Activated CD8-positive, alpha-beta memory T cell treated with anti-CD3 and anti-CD28 coated beads, Interleukin-2, amount 50 U/mL, for 4 hours (primary cell): ENCODE measurements around the gene OGFOD3.
A peak's percentile ranks its signal among the peaks of the same experiment; 100 is the strongest.
"Not testable (repeated sequence)": the region's sequence is repeated elsewhere in the genome, so short reads cannot be mapped to it uniquely, and the experiment has no call there.

Source experiments
- DNase-seq: peaks from one replicate; pipeline ENCODE4 v3.0.0-alpha.2; 2020

OGFOD3 gene, protein sequence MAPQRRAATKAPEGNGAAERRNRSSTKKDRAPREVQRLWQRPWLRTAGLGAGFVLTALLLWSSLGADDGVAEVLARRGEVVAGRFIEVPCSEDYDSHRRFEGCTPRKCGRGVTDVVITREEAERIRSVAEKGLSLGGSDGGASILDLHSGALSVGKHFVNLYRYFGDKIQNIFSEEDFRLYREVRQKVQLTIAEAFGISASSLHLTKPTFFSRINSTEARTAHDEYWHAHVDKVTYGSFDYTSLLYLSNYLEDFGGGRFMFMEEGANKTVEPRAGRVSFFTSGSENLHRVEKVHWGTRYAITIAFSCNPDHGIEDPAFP

DNA sequence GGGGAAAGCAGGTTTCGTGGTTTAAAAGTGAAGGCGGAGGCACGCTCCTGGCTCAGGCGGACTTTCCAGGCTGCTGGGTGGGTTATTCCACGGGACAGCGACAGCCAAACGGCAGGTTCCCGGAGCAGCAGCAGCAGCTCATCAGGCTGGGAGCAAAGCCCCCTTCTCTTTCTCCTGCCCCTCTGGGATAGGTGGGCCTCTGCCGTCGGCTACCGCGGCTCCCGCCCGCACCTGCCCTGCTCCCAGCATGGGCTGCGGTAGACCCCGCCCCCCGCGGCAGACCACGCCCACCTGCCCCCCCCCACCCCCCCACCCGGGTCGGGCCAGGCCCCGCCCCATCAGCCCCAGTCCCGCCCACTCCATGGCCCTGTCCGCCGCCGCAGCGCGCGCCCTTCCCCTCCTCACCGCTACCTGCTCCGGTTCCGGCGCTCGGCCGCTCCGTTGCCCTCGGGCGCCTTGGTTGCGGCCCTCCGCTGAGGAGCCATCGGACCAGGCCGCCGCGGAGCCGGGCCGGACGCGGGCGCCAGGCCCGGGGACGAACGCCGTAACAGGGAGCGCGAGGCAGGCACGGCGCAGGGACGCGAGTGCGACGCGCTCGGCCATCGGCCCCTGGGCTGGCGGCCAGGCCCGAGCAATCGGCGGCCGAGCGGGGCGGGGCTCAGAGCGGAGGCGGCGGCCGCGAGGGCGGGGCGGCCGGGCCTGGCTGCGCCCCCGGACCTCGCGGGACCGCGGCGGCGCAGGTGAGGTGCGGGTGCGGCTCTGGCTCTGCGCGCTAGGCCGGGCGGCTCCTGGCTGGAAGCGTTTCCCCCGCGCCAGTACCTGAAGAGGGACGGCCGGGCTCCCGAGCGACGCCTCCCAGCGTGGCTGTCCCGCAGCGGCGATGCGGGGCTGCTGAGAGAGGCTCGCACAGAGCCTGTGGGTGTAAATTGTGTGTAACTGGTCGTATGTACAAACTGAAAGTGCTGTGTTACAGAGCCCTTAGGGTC is at the start of gene OGFOD3, which contains the start of gene HEXD:
Gene OGFOD3 (minus strand): TSS at position 586 of the 986 bp plus-strand sequence. CDS start 101 bp downstream, at position 485.
Gene HEXD (plus strand): TSS at position 347 of the 986 bp plus-strand sequence. CDS start 1,453 bp downstream, outside the sequence.
- DNase-seq: peak; percentile 84

DNA sequence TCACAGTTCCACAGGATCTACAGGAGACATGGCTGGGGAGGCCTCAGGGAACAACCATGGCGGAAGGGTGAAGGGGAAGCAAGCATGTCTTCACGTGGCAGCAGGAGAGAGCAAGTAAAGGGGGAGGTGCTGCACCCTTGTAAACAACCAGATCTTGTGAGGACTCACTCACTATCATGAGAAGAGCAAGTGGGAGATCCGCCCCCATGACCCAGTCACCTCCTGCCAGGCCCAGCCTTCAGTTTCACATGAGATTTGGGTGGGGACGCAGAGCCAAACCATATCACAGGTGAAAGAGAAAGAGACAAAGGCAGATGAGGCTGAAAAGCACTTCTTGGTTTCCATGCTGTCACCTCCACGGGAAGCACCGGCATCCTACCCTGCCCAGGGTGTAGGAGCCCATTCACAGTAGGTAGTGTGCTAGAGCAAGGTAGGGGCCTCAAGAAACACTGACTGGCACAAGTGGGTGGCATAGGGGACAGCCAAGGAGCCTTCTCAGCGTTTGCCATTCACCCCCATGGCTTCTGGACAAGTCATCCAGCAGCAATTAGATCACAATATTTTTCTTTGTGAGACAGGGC is 46.7 kb upstream of the OGFOD3 start:
- DNase-seq: no peak

DNA sequence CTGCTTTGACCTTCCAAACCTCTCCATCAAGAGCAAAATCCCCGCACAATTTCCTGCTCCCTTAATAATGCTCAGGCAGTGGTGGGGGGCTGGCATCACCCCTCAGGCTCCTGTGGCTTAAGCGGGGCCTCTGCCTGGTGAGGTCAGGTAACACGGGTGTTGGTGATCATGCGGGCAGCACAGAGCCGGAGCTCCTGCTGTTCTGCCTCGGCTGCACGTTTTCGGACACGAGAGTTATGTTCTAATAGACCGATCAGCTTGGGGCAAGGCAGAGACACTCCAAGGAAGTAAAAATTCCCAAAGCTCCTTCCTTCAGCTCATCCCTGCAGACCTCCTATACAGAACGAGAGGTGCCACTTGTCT is 46.2 kb upstream of the OGFOD3 start:
- DNase-seq: no peak

DNA sequence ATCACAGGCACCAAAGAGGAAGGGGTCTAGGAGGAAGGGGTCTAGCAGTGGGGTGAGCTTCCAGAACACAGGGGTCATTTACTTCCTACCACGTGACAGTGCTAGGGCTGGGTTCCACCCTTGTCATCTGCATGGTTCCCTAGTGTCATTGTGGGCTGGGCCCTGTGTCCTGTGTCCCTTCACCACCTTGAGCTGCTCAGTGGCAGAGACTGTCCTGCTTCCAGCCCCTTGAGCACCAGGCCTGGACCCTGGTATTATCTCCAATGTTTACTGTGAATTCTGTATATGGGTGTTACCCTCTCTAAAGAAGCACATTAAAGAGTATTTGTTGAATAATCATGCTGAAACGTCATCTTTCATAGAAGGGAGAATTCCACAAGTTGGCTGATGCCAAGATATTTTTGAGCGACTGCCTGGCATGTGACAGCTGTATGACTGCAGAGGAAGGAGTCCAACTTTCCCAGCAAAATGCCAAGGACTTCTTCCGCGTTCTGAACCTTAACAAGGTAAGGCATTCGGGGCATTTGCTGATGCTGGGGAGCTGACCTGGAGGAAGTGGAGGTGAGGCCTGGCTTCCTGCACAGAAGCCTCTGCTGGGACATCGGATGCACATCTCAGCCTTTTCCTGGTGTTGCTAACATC is 45.7 kb upstream of the OGFOD3 start:
- DNase-seq: no peak

DNA sequence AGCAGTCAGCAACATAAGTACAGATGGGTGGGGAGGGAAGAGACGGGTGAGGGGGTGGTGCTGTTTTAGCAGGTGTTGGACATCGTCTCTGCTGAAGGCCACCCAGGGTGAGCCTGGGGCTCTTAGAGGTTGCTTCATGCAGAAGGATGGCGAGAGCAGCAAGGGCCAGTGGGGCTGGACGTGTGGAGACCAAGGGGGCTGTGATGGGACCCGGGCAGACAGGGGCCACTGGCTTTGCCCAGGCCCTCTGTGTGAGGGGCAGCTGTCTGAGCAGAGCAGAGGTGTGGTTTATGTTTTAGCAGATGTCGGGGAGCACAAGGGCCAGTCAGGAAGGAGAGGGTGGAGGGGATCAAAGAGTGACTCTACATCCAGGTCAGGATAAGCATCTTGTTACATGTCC is 45.0 kb upstream of the OGFOD3 start:
- no peak for DNase-seq

DNA sequence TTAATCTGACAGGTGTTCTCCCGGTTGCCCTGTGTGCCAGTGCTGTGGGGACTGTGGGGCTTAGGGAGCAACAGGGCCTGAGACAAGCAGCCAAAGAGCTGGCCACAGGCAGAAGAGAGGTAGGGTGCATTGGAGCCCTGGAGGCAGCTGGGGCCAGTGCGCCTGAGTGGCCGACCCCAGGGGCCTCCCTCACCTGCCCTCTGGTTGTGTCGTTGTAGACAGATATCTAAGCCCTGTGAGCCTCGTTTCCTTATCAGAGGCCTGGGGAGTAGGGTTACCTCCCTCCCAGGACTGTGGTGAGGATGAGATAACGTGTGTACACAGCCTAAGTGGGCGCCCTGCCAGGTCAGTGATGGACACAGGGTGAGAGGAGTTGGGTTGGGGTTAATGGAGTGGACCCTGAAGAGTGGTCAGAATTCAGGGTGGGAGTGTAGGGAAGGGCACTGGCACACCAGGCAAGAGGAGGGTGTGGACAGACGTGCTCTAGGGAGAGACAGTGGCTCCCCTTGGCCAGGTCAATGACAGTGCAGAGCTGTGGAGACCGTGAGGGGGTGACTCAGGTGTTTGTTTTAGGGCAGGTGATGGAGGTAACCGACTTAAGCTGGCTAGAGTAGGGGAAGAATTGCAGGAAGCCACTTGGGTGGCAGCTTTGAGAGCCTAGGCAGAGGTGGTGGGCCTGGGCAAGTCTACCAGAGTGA is 43.6 kb upstream of the OGFOD3 start:
- DNase-seq: no peak

DNA sequence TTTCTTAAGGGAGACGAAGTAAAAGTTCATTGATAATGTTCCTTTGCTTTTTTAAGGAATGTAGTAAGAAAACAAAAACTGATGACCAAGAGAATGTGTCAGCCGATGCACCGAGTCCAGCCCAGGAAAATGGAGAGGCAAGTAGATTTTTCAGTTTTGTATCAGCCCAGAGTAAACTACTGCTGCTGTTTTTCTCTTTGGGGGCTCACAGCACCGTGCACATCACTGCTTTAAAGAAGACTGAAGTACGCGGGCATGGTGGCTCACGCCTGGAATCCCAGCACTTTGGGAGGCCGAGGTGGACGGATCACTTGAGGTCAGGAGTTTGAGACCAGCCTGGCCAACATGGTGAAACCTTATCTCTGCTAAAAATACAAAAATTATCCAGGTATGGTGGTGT is 41.5 kb upstream of the OGFOD3 start:
- DNase-seq: not testable (repeated sequence)

DNA sequence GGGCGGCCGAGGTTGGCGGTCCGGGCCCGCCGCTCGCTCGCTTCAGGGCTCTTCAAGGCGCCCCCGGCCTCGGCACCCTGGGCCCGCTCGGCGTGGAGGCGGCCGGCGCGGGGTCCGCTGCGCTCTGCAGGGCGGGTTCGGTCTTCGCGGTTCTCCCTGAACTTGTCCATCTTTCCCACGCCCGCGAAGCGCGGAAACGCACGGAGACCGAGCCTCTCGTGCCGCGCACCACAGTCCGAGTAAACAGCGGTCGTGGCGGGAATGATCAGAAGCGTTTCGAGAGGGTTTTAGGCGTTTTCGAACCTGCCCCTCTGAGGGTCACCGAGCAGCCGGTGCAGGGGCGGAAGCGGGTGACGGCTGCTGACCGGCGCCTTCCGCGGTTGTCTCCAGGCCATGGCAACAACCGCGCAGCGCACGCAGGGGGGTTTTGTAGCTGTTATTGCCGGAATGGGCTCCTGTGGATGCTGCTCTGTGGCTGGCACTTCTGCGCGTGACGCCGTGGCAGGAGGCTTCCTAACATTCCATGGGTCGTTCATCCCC is 40.6 kb upstream of the OGFOD3 start:
- no peak for DNase-seq

DNA sequence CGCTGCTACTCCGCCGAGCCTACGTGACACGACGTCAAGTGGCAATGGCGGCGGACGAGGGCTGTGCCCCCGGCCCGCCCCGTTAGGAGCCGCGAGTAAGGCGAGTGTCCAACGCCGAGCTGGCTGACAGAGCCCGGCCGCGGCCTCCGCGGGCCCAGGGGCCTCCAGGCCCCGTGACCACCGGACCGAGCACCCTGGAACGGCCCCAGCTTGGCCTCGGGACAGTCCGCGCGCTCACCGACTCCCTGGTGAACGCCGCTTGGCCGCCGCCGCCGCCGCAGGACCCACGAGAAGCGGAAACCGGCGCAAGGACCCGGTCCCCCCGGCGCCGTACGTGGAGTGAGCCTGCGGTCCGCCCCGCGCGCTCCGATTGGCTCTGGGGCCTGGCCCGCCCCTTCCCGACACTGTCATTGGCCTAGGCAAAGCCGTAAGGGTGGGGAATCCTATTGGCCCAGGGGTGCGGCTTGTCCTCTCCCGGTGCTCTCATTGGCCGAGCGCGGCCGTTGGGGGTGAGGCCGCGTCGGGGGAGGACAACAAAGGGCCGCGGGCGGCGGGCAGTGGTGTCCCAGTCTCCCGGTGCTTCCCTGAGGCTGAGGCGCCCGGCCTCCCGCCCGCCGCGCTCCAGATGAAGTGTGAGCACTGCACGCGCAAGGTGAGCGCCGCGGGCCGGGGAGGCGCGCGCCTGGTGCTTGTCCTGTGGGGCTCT is 39.9 kb upstream of the OGFOD3 start, which contains the start of gene NARF:
Gene NARF (plus strand): TSS at position 563 of the 706 bp plus-strand sequence. CDS start 63 bp downstream, at position 626.
- DNase-seq: peak; percentile 95

DNA sequence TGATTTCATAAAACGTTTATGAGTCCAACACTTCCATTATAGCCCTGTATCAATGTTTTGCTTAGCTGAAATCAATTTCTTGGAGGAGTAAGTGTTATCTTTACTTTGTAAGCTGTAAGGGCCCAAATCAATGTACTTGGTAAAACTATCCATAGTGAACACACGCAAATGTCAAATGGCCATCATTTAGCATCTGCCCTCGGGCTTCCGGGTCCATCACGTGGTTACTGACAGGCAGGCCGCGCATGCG is 39.5 kb upstream of the OGFOD3 start:
- no peak for DNase-seq

DNA sequence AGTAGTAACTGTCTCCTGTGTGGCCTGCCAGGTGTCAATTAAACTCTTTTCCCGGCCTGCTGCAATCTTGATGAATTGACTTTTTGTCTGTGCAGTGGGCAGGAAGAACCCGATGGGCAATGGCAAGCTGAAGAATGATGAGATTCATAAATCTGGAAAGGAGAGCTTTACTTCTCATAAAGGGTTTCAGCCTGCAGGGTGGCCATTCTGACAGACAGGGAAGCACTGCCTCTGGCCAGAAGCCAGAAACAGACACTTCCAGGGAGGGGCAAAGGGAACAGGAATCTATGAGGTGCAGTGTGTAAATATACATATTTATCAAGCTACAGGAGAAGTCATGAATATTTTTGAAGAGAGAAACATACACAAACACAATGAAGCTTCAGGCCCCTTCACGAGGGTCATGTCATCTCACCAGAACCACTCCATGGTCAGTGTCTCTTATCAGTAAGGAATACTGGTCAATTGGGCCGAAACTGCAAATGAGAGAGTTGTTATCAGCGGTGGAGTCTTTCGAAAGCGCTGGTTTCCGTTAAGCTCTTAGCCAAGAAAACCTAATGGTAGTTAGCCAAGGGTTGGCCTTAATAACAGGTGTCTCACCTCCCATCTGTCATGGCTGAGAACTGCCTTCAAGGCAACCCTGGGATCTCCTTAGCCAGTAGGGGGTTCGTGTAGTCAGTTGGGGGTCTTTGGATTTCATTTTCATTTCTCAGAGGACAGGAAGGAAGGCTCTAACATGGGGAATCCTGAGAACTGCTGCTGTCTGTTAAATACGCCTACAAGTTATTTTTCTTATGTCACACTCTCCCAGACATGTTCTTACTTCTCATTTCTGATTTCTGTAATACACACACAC is 38.9 kb upstream of the OGFOD3 start:
- no peak for DNase-seq

DNA sequence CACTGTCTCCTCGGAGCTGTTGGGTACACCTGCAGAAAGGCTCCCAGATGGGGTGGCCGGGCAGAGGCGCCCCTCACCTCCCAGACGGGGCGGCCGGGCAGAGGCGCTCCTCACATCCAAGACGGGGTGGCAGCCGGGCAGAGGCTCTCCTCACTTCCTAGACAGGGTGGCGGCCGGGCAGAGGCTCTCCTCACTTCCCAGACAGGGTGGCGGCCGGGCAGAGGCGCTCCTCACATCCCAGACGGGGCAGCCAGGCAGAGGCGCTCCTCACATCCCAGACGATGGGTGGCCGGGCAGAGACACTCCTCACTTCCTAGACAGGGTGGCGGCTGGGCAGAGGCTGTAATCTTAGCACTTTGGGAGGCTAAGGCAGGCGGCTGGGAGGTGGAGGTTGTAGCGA is 35.3 kb upstream of the OGFOD3 start:
- DNase-seq: not testable (repeated sequence)

DNA sequence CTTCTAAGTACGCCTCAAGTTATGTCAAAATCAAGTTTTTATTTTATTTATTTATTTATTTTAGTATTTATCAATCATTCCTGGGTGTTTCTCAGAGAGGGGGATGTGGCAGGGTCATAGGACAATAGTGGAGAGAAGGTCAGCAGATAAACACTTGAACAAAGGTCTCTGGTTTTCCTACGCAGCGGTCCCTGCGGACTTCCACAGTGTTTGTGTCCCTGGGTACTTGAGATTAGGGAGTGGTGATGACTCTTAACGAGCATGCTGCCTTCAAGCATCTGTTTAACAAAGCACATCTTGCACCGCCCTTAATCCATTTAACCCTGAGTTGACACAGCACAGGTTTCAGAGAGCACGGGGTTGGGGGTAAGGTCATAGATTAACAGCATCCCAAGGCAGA is 34.8 kb upstream of the OGFOD3 start:
- not testable (repeated sequence) for DNase-seq

DNA sequence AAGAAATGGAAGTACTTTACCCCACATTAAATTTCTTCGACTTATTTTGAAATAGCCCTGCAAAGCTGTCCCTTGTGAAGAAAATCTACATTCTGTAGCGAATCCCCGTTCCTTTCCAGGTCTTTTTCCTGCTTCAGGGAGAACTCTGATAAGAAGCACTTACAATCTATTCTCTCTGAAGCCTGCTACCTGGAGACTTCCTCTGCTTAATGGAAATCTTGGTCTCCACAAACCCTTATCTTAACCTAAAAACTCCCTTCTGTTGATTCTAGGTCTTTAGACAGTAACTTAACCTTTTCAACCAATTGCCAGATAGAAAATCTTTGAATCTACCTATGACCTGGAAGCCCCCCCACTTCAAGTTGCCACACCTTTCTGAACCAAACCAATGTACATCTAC is 33.8 kb upstream of the OGFOD3 start:
- no peak for DNase-seq

DNA sequence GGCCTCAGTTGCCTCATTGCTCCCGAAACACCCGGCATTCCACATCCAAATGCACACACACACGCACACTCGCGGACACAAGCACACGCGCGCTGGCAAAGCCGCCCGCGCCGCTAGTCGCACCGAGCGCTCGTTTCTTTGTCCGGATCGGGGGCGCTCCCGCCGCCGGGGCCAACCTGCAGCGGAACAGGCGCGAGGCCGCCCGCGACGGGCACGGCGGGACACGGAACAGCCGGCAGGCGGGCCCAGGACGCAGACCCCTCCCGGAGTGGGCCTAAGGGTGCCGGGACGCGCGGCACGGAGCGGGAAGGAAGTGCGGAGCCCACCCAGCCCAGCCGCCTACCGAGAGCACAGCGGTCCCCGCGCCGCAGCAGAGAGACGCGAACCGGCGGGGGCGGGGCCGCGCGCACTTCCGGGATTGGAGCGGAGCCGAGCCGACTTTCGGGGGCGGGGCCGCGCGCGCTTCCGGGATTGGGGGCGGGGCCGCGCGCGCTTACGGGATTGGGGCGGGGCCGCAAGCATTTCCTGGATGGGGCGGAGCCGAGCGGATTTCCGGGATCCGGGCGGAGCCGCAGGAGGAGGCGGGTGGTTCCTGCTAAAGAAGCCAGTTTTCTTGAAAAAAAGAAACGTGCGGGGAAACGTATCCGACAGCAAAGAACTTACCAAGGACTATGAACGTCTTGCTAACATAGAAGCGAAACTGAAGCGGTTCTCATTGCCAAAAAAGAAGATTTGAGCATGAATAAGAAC is 32.1 kb upstream of the OGFOD3 start, which contains the start of gene CYBC1:
Gene CYBC1 (minus strand): TSS at position 396 of the 750 bp plus-strand sequence. CDS start 1,498 bp downstream, outside the sequence.
- DNase-seq: peak; percentile 95

DNA sequence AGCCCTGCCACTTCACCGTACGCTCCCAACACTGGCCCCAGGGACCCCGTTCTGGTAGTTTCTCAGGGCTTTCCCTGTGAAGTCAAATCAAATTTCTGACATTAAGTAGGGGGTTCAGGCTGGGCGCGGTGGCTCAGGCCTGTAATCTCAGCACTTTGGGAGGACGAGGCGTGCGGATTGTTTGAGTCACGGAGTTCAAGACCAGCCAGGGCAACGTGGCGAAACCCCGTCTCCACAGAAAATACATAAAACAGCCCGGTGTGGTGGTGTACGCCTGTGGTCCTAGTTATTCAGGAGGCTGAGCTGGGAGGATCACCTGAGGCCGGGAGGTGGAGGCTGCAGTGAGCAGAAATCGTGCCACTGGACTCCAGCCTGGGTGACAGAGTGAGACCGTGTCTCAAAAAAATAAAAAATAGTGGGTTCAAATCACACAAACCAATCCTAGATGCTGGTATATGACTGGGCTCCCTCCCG is 31.5 kb upstream of the OGFOD3 start:
- DNase-seq: peak; percentile 42

DNA sequence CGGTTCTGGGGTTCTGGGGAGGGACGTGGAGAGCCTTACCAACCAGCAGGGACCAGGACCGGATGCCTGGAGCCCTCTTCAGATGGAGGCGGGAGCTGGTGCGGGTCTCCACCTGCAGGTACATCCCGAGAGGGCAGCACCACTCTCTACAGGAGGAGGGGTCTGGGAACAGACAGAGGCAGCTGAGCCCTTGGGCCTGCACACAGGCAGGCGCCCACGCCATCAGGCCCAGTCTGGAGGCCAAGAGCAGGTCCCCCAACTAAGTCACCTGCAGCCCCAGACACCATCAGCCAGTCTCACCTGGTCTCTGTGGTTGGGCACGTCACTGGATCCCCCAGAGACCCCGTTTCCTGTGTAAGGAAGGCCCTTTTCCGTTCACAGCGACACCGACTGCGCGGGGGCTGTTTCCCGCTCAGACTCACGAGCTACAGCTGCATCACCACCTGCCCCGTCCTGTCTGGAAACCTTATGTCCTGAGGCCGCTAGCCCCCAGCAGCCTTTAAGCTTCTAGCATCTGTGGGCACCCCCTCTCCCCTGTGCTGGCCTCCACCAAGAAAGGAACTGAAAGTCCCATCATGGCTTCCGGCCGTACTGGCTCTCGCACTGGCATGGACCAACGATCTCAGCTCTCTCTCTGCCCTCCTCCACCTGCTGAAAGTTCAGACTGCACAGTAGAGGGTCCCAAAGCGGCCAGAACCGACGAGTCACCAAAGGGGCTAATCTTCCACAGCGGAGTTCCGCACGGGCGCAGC is 30.9 kb upstream of the OGFOD3 start:
- DNase-seq: peak; percentile 73

DNA sequence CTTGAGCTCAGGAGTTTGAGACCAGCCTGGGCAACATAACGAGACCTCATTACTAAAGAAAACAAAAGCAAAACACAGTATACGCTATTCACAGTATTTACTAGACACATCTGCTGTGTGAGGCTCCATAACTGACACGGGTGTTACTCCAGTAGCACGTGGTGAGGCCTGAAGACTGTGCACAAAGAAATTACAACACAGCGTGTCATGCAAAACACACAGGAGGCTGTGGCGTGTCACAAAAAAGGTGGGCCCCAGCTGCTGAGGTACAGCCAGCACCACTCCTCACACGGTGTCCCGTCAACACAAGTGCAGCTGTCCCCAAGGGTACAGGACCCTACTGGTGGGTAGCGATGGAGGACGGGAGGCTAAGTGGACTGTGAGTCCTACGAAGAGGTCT is 29.5 kb upstream of the OGFOD3 start:
- DNase-seq: no peak

DNA sequence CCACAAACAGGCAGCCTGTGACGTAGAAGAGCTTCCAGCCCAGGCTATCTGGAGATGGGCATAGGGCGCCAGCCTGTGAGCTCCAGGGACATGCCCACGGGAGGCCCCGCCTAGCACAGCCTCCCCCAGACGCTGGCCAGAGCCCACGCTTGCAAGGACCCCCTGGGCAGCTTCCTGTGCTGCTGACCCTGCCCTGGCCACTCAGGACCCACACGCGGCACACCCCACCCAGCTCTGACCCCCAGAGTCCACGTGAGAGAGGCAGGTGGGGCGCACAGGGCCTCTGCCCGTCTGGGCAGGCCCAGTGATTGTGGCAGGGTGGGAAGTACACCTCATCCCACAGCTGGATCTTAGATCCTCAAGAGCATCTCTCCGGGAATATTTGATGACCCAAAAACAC is 28.3 kb upstream of the OGFOD3 start:
- DNase-seq: no peak
